GM19035 (cell line): ENCODE results near the gene TEX55.
"Not testable (repeated sequence)": the region's sequence is repeated elsewhere in the genome, so short reads cannot be mapped to it uniquely, and the experiment has no call there.

ENCODE experiments used
- ATAC-seq: cut with Tn5 transposase; IDR thresholded peaks from one replicate; pipeline ENCODE4 v1.9.1; 2021; ENCODE audit not compliant: unreplicated experiment

The TEX55 gene

DNA sequence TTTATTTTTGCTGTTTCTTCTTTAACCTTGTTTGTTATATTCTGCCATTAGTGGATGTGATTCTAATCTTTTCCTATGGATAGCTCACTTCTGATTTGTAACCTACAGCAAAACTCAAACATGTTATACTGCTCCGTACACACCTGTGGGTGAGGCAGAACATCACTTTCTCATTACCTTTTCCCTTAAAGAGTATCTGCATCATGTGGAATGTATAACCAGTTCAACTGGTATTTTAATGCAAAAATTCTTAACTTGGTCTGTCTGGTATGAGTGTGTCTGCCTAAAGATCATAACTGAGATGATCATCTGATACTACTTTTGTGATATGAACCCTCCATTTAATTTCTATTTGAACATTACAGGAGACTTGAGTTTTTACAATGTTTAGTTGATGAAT is 14.4 kb downstream of the TEX55 start:
- no peak for ATAC-seq

GRCh38 chr3:119160815-119161214 is 14.8 kb downstream of the TEX55 start:
- ATAC-seq, result no peak

GRCh38 chr3:119161240-119161639 is 15.3 kb downstream of the TEX55 start:
- no peak for ATAC-seq

DNA sequence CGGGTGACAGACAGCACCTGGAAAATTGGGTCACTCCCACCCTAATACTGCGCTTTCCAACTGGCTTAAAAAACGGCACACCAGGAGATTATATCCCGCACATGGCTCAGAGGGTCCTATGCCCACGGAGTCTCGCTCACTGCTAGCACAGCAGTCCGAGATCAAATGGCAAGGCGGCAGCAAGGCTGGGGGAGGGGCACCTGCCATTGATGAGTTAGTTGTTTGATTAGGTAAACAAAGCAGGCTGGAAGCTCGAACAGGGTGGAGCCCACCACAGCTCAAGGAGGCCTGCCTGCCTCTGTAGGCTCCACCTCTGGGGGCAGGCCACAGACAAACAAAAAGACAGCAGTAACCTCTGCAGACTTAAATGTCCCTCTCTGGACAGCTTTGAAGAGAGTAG is 18.8 kb downstream of the TEX55 start:
- not testable (repeated sequence) for ATAC-seq

GRCh38 chr3:119170821-119171220 is 24.9 kb downstream of the TEX55 start:
- no peak for ATAC-seq

DNA sequence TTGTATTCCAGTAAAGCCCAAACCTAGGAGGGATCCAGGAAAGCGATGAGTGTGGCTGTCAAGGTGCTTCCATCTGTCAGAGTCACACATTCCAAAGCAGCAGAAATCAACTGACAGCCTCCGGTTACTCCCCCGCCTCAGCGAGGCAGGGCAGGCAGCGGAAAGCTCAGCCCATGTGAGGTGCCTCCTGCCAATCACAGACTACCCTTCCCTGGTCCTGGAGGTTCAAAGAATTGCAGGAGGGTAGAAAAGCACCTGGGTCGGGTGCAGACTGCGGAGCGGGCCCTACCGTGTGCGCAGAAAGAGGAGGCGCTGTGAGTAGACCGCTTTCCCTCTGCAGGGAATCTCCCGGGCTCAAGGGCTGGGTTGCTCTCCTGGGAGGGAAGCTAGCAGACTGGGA is 27.4 kb downstream of the TEX55 start, which contains the start of gene UPK1B:
Gene UPK1B (plus strand): TSS at position 274 of the 400 bp plus-strand sequence. CDS start 13,144 bp downstream, outside the sequence.
- no peak for ATAC-seq

DNA sequence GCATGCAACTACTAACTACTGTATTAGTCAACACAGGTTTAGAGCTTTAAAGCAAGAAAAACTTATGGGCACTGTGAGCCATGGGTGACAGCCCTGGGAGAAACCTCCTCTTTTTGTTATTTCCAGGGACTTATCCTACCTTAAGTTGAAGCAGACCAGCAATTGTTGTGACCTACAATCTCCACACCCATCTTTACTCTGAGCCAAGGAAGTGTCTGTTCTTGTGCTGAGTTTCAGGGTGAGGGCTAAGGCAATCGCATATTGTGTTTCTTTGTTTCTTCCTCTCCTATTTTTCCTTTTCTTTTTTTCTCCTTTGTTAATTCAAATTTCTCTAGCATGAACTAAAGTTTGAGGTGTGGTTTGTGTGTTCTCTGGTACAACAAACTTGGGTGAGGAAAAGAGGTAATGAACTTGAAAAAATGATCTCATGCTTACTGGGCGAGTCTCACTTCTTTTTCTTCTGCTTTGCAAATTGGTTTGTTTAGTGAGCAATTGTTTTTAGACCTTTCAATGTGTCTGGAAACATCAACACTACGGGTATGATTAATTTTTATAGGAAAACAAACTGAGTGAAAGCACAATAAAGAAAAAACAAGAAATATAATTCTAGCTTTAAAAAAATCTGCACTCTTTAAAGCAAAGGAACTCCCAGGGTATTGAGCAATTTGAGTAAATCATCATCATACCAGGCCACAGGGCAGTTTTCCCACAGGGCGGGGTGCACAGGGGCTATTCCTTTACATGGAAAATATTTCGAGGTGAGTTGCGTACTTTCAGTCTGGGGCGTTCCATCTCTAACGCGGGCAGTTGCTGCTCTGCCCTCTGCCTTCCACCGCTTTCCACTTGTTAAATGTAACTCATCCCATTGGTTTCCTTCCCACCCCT is 30.1 kb downstream of the TEX55 start:
- no peak for ATAC-seq

DNA sequence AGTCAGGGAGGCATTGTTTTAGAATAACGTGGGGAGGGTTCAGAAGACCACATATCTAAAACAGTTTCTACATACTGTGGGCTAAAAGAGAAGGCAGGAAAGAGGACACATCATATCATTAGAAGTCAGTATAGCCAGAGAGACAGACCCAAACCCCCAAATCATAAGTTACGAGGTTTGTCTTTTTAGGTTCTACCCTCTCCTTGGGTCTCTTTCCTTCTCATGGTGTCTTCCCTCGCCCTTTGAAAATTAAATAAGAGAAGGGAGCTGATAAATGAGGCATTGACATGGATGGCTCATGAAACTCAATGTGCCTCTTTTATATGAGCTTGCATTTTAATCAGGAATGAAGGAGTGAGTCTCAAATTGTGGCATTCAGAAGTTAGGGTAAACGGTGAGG is 30.8 kb downstream of the TEX55 start:
- no peak for ATAC-seq

GRCh38 chr3:119177321-119177720 is 31.4 kb downstream of the TEX55 start:
- ATAC-seq, result no peak

DNA sequence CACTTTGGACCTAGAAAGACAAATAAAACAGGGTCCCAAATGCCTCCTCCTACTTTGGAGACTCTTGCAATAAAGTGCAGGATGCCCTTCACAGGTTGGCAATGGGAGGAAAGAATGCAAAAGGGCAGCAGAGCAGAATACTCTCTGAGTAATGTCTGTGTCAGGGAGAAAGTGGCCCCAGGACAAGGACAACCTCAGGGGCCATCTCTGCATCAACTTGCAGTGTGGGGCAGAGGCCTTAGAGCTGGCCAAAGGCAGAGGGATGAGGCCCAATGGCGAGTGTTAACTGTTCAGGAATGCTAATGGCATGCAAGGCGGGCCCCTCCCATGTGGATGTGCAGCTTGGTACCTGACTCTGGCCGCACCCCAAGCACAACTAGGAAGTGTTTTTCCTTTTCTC is 35.8 kb downstream of the TEX55 start:
- no peak for ATAC-seq

DNA sequence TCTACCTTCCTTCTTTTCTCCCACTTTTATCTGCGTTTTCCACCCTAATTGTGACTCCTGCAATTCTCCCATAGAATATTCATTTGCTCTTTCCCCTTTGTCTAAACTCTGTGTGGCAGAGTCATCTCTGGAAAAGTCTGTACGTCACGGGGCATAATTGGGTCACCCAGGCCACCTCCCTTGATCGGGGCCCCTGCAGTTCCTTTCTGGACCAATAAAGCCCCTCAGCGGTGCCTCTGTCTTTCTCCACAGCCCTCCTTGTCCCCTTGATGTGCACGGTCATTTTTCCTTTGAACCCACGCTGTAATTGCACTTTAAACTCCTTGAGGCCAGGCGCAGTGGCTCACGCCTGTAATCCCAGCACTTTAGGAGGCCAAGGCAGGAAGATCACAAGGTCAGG is 38.1 kb downstream of the TEX55 start:
- no peak for ATAC-seq

- no peak for ATAC-seq
Observed at GRCh38 chr3:119184796-119185570, 39.0 kb downstream of the TEX55 start.

DNA sequence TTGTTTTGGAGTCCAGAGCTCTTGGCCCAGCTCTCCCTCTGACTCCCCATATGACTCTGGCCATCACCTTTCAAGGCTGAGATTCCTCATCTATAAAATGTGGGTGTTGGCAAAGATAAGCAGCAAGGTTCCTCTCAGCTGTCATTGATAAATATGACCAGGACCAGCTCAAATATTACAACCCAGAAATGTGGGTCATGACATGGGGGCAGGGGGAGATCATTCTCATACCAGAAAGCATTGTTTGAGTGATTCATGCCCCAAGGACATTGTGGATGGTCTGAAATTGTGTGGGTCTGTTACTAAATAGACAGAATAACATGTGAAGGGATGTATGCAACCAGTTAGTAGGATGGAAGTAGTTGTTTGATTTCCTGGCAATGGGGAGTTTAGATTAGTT is 41.3 kb downstream of the TEX55 start:
- ATAC-seq, result no peak

GRCh38 chr3:119191800-119192199 is 45.8 kb downstream of the TEX55 start:
- no peak for ATAC-seq

DNA sequence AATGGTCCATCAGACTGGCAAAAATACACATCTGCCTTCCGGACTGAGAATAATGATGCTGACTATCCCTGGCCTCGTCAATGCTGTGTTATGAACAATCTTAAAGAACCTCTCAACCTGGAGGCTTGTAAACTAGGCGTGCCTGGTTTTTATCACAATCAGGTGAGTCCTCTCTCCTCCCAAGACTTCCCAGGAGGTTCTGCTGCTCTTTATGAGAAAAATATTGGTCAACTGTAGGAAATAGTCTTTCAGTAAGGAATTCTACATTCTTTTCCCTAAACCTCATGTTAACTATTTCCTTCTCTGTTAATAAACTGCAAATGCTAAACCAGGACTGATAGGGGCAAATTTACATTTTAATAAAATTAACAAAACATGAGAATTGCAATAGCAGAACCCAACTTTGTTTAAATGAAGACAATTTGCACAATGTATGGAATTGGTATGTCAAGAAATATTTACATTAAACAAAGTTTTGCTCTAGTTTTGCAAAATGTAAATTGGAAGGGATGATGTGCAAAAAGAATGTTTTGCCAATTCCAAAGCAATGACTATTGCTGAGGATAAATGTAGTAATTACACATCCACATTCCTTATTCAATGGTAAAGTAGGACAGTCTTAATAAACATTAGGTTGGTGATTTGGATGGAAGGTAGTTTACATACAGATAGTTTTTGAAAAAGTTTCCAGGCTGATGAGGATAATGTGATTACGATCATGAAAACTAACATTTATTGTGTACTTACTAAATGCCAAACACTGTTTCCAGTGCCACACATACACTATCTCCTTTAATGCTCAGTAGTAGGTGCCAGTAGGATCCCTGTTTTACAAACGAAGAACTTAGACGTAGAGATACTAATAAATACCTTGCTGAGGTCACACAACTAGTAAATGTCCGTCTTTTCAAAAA is 48.5 kb downstream of the TEX55 start:
- no peak for ATAC-seq

- ATAC-seq, result no peak
Observed at GRCh38 chr3:119195151-119195476, 49.1 kb downstream of the TEX55 start.

- no peak for ATAC-seq
Observed at GRCh38 chr3:119195911-119196310, 49.9 kb downstream of the TEX55 start.
